Measurements from ENCODE around the gene CDHR2.
"Not testable (repeated sequence)": the region's sequence is repeated elsewhere in the genome, so short reads cannot be mapped to it uniquely, and the experiment has no call there.

GRCh38 chr5:176599749-176600430, 50.7 kb downstream of the CDHR2 start:
- TF ChIP-seq POU2F2, TAF1, POLR2A (IDR thresholded peaks at IDR 0.05; ENCODE audit: low read depth, low read length): not testable (repeated sequence)

Measured in GM12891 (cell line).